ENCODE measurements around the gene SLC28A1. TPM values are rescaled to one million over a fixed set of nuclear protein-coding genes. Genes with fewer than 3 reads are reported as not detected.

The SLC28A1 gene
- total and polyA plus RNA-seq, 2 of the 4 experiments (the other 2 are of a cell fraction) = not detected

GRCh38 chr15:84876269-84876668 lies 8.2 kb upstream of the SLC28A1 start:
- H3K36me3 ChIP-seq (ENCODE audit: control insufficient read depth, insufficient read depth, low read length) = no peaks in the 10 kb centered on the region
- no TSS peak for BruUV-seq (replicated peaks)
- H3K9me3 ChIP-seq (ENCODE audit: control insufficient read depth, insufficient read depth, low read length) = no peaks in the 10 kb centered on the region
- H2BK20ac ChIP-seq (ENCODE audit: low read depth, low read length) = no peak overlapping the region
- no peak overlapping the region for H2BK5ac ChIP-seq (ENCODE audit: low read depth, low read length, poor library complexity, severe bottlenecking)
- no peak overlapping the region for H3K56ac ChIP-seq (ENCODE audit: extremely low read depth, insufficient read depth, low read length)
- H2BK120ac ChIP-seq (ENCODE audit: low read depth, low read length) = no peak overlapping the region
- dilution Hi-C loops (cut with HindIII; ENCODE audit: low sequenced_read_pairs, unreplicated experiment) = no loop called here
- no peak overlapping the region for H4K5ac ChIP-seq (ENCODE audit: low read depth, low read length)
- CTCF ChIA-PET = no interaction called here
- intact Hi-C loops (cut with micrococcal nuclease) = no loop called here
- no peak overlapping the region for H3K27ac ChIP-seq (ENCODE audit: insufficient read depth, low read length)
- no peak overlapping the region for H3K9ac ChIP-seq (ENCODE audit: low read depth, low read length)
- H3K79me1 ChIP-seq (ENCODE audit: low read depth in 1 of 2, low read length in 2 of 2) = no peaks in the 10 kb centered on the region
- no peak overlapping the region for H3K14ac ChIP-seq (replicated peaks; ENCODE audit: low read depth, low read length)
- no peak overlapping the region for H2AK9ac ChIP-seq (replicated peaks; ENCODE audit: low read depth, low read length, poor library complexity)
- DNase-seq (no peak), ATAC-seq (ENCODE audit: low read depth) (no peak)
- H2AFZ ChIP-seq (replicated peaks; ENCODE audit: low read length, poor library complexity) = no peak overlapping the region
- H3K9me1 ChIP-seq (ENCODE audit: insufficient read depth, low read length) = no peaks in the 10 kb centered on the region
- H4K20me1 ChIP-seq (ENCODE audit: insufficient read depth, low read length) = no peaks in the 10 kb centered on the region
- H4K91ac ChIP-seq (ENCODE audit: insufficient read depth, low read depth, low read length) = no peak overlapping the region
- H4K8ac ChIP-seq (ENCODE audit: low read depth in 2 of 2, low read length in 2 of 2) = no peak overlapping the region
- no peaks in the 10 kb centered on the region for H3K4me1 ChIP-seq (ENCODE audit: control insufficient read depth, insufficient read depth, low read length)
- peaks cover 23% of the 10 kb centered on the region for H3K27me3 ChIP-seq (ENCODE audit: control insufficient read depth, insufficient read depth, low read length)
- H3K4me2 ChIP-seq (ENCODE audit: low read depth, low read length) = no peak overlapping the region
- H3K4ac ChIP-seq (ENCODE audit: low read depth, low read length) = no peak overlapping the region
- in situ Hi-C loops (cut with MboI; ENCODE audit: low sequenced_read_pairs) = no loop called here
- no peak overlapping the region for H2AK5ac ChIP-seq (ENCODE audit: low read depth, low read length)
- POLR2A ChIA-PET (ENCODE audit: unreplicated experiment) = no interaction called here
- no peak overlapping the region for H3K18ac ChIP-seq (ENCODE audit: low read depth, low read length)
- no peak for TF ChIP-seq CEBPB (IDR thresholded peaks at IDR 0.05; ENCODE audit: low read depth, low read length)
- no peak for TF ChIP-seq MAZ (IDR thresholded peaks at IDR 0.05; ENCODE audit: borderline replicate concordance, low read depth, low read length)
- TF ChIP-seq NFE2L2 (IDR thresholded peaks at IDR 0.05; ENCODE audit: low read depth, low read length) = no peak
- no peak for TF ChIP-seq CHD1 (IDR thresholded peaks at IDR 0.05; ENCODE audit: low read depth, low read length)
- TF ChIP-seq SMC3 (IDR thresholded peaks at IDR 0.05; ENCODE audit: low read depth, low read length) = no peak
- TF ChIP-seq BHLHE40 (IDR thresholded peaks at IDR 0.05; ENCODE audit: low read depth, low read length) = no peak
- TF ChIP-seq CTCF (conservative IDR thresholded peaks at IDR 0.05; ENCODE audit: low read depth, low read length) = no peak
- TF ChIP-seq RFX5 (IDR thresholded peaks at IDR 0.05; ENCODE audit: low read depth, low read length) = no peak
- no peak for TF ChIP-seq USF2 (IDR thresholded peaks at IDR 0.05; ENCODE audit: low read depth, low read length)
- no peak overlapping the region for H3K4me3 ChIP-seq (ENCODE audit: insufficient read depth, low read depth, low read length)
- H3K23ac ChIP-seq (ENCODE audit: low read depth, low read length) = no peak overlapping the region
- H2BK15ac ChIP-seq (ENCODE audit: low read depth, low read length) = no peak overlapping the region
